Measurements from ENCODE around the gene CNTNAP2.
"Not testable (repeated sequence)": the region's sequence is repeated elsewhere in the genome, so short reads cannot be mapped to it uniquely, and the experiment has no call there.

The CNTNAP2 gene

GRCh38 chr7:147079921-147080420, 963.4 kb downstream of the CNTNAP2 start:
- Histone ChIP-seq H3K4me3 (no peak overlapping the region), H4K20me1 (no peaks in the 10 kb centered on the region), H3K27ac (no peak overlapping the region), H3K36me3 (no peaks in the 10 kb centered on the region), H3K9ac (no peak overlapping the region), H3K27me3 (no peaks in the 10 kb centered on the region), H3K9me3 (replicated peaks in 1 of 11) (no peaks in the 10 kb centered on the region), H3K4me2 (no peak overlapping the region), H3K4me1 (no peaks in the 10 kb centered on the region)
- TF ChIP-seq Cebpa-rat (IDR thresholded peaks at IDR 0.05): no peak

- no peak overlapping the region for H3K4me2 ChIP-seq
- no peaks in the 10 kb centered on the region for H3K27me3 ChIP-seq
- no peak overlapping the region for H3K9ac ChIP-seq
- no peak for TF ChIP-seq Cebpa-rat (IDR thresholded peaks at IDR 0.05)
- no peak overlapping the region for H3K27ac ChIP-seq
- no peaks in the 10 kb centered on the region for H3K4me1 ChIP-seq
- H3K36me3 ChIP-seq: no peaks in the 10 kb centered on the region
- H4K20me1 ChIP-seq: no peaks in the 10 kb centered on the region; a peak in 1 of 22 replicates
- H3K9me3 ChIP-seq (replicated peaks in 1 of 11): no peaks in the 10 kb centered on the region
- H3K4me3 ChIP-seq: no peak overlapping the region
These were observed 964.5 kb downstream of the CNTNAP2 start for GRCh38 chr7:147081117-147081516.

DNA sequence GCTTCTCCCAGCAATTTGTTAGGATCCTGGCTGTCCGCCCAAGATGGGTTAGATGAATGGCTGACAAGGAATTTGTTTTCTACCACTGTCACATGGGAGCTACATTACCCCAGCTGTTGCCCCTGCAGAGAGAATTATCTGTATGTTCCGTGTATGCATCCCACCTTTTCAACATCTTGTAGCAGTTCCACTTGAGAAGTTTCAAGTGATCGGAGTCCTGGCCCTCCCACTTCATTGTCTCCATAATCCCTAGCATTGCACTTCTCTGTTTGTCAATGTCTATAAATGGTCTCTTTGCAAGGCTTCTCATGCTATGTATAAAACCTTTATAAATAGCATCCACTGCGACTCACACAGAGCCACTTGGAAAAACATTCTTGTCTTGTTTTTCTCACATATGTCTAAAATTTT, 972.5 kb downstream of the CNTNAP2 start:
- H3K27me3 ChIP-seq: no peaks in the 10 kb centered on the region
- H3K4me2 ChIP-seq: peak overlapping the region in 6 of 11 experiments; percentile 9 to 41 (median 18); a peak in 6 of 22 replicates
- H4K20me1 ChIP-seq: no peaks in the 10 kb centered on the region; a peak in 1 of 22 replicates
- no peak overlapping the region for H3K9ac ChIP-seq
- TF ChIP-seq Cebpa-rat (IDR thresholded peaks at IDR 0.05): no peak
- peaks cover 5 to 26% (median 18%) of the 10 kb centered on the region in 11 experiments; a peak in 17 of 22 replicates for H3K9me3 ChIP-seq (replicated peaks in 1 of 11)
- H3K36me3 ChIP-seq: no peaks in the 10 kb centered on the region
- no peak overlapping the region for H3K4me3 ChIP-seq
- peaks cover 0 to 25% (median 7%) of the 10 kb centered on the region in 10 experiments; a peak in 8 of 20 replicates for H3K4me1 ChIP-seq
- H3K27ac ChIP-seq: no peak overlapping the region

DNA sequence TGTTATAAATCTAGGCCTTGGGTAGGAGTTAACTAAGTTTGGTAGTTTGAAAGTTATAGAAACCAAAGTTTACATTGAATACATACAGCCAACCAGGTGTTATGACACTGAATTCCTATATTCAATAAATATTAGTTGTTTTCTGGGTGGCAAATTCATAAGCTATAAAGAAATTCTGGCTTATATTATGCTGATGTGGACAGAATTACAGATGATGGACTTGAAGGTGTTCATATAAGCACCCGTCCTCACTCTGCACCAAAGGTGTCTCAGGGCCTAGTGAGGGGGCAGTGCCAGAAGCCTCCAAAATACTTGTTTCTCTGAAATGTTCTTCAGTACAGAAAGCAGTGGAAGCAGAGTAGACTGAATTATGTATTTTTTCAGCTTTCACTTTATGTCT, 973.0 kb downstream of the CNTNAP2 start:
- no peak for TF ChIP-seq Cebpa-rat (IDR thresholded peaks at IDR 0.05)
- H3K36me3 ChIP-seq: no peaks in the 10 kb centered on the region
- H3K4me1 ChIP-seq: peaks cover 0 to 25% (median 7%) of the 10 kb centered on the region in 10 experiments; a peak in 8 of 20 replicates
- peaks cover 5 to 31% (median 23%) of the 10 kb centered on the region in 11 experiments; a peak in 17 of 22 replicates for H3K9me3 ChIP-seq (replicated peaks in 1 of 11)
- no peaks in the 10 kb centered on the region for H3K27me3 ChIP-seq
- H3K9ac ChIP-seq: no peak overlapping the region
- no peak overlapping the region for H3K4me3 ChIP-seq
- no peak overlapping the region for H3K27ac ChIP-seq
- peak overlapping the region in 6 of 11 experiments; percentile 9 to 41 (median 20); a peak in 7 of 22 replicates for H3K4me2 ChIP-seq
- no peaks in the 10 kb centered on the region; a peak in 1 of 22 replicates for H4K20me1 ChIP-seq

GRCh38 chr7:147096629-147097028, 980.0 kb downstream of the CNTNAP2 start:
- peak overlapping the region in 1 of 11 experiments; percentile 61; a peak in 1 of 22 replicates for H3K9ac ChIP-seq
- peaks cover 0 to 30% (median 14%) of the 10 kb centered on the region in 10 experiments; a peak in 14 of 20 replicates for H3K4me1 ChIP-seq
- peaks cover 14 to 54% (median 40%) of the 10 kb centered on the region in 11 experiments; a peak in 19 of 22 replicates for H3K9me3 ChIP-seq (replicated peaks in 1 of 11)
- no peak for TF ChIP-seq Cebpa-rat (IDR thresholded peaks at IDR 0.05)
- H3K27ac ChIP-seq: peak overlapping the region in 2 of 11 experiments; percentile 6 to 76; a peak in 4 of 22 replicates
- peak overlapping the region in 8 of 11 experiments; percentile 21 to 84 (median 53); a peak in 15 of 22 replicates for H3K4me2 ChIP-seq
- no peaks in the 10 kb centered on the region for H3K27me3 ChIP-seq
- no peak overlapping the region for H3K4me3 ChIP-seq
- no peaks in the 10 kb centered on the region for H3K36me3 ChIP-seq
- no peaks in the 10 kb centered on the region for H4K20me1 ChIP-seq

DNA sequence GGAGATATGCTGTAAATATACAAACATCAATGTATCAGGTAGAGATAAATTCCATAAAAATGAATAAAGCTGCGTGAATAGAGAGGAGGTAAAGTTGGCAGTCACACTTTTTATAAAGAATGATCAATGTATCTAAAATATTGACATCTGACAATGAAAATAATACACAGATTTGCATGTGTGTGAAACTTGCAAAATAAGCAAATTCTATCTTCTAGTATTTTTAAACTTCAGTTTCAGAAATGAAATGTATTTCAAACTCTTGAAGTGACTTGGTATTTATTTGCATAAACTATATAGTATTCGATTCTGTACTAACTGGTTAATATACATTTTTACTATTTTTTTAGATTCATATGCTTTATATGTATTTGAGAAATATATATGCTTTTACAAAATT, 986.6 kb downstream of the CNTNAP2 start:
- Histone ChIP-seq H3K4me1 (no peaks in the 10 kb centered on the region), H3K36me3 (no peaks in the 10 kb centered on the region), H3K9ac (no peak overlapping the region), H3K9me3 (replicated peaks in 1 of 11) (peaks cover 8 to 23% (median 18%) of the 10 kb centered on the region in 11 experiments; a peak in 18 of 22 replicates), H3K27ac (no peak overlapping the region), H3K27me3 (no peaks in the 10 kb centered on the region), H3K4me2 (no peak overlapping the region), H4K20me1 (no peaks in the 10 kb centered on the region), H3K4me3 (no peak overlapping the region)
- no peak for TF ChIP-seq Cebpa-rat (IDR thresholded peaks at IDR 0.05)

- no peaks in the 10 kb centered on the region for H4K20me1 ChIP-seq
- H3K4me3 ChIP-seq: no peak overlapping the region
- H3K9me3 ChIP-seq (replicated peaks in 1 of 11): peaks cover under 1 to 20% (median 12%) of the 10 kb centered on the region in 11 experiments; a peak in 18 of 22 replicates
- no peak overlapping the region for H3K4me2 ChIP-seq
- H3K4me1 ChIP-seq: no peaks in the 10 kb centered on the region
- H3K27ac ChIP-seq: no peak overlapping the region
- no peak for TF ChIP-seq Cebpa-rat (IDR thresholded peaks at IDR 0.05)
- no peaks in the 10 kb centered on the region for H3K36me3 ChIP-seq
- H3K9ac ChIP-seq: no peak overlapping the region
- H3K27me3 ChIP-seq: no peaks in the 10 kb centered on the region
These were observed 990.1 kb downstream of the CNTNAP2 start for GRCh38 chr7:147106746-147107145.

DNA sequence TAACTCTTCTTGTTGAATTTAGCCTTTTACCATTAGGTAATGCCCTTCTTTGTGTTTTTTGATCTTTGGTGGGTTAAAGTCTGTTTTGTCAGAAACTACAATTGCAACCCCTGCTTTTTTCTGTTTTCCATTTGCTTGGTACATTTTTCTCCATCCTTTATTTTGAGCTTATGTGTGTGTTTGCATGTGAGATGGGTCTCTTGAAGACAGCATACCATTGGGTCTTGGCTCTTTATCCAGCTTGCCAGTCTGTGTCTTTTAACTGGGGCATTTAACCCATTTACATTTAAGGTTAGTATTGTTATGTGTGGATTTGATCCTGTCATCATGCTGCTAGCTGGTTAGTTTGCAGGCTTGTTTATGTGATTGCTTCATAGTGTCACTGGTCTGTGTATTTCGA, 997.9 kb downstream of the CNTNAP2 start:
- H3K4me3 ChIP-seq, H3K4me2 ChIP-seq, H4K20me1 ChIP-seq, H3K4me1 ChIP-seq, H3K9ac ChIP-seq, H3K36me3 ChIP-seq, H3K27ac ChIP-seq, H3K27me3 ChIP-seq: not testable (repeated sequence)
- peaks cover 50 to 72% (median 61%) of the 10 kb centered on the region in 11 experiments for H3K9me3 ChIP-seq (replicated peaks in 1 of 11)

DNA sequence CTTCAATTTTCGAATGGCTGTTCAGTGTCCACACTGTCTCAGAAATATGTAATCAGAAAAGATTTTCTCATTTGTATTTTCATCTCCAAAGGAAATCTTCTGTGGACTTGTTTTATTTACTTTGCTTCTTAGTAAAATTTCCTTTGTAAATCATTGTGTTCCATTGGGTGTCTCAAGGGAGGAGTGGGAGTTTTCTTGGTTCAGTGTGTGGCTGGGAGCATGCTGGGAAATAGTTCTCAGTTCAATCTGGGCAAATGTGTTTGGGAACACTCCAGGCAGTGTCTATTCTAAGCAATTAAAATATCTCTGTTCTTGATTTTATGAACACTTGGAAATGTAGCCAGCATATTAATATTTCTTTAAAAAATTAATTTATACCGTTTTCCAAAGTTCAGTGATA, 1019.8 kb downstream of the CNTNAP2 start:
- H3K4me1 ChIP-seq: no peaks in the 10 kb centered on the region
- no peak overlapping the region for H3K27ac ChIP-seq
- no peak for TF ChIP-seq Cebpa-rat (IDR thresholded peaks at IDR 0.05)
- H3K4me2 ChIP-seq: no peak overlapping the region
- no peak overlapping the region for H3K9ac ChIP-seq
- H4K20me1 ChIP-seq: no peaks in the 10 kb centered on the region
- H3K4me3 ChIP-seq: no peak overlapping the region
- no peaks in the 10 kb centered on the region for H3K36me3 ChIP-seq
- H3K27me3 ChIP-seq: no peaks in the 10 kb centered on the region
- H3K9me3 ChIP-seq (replicated peaks in 1 of 11): no peaks in the 10 kb centered on the region

DNA sequence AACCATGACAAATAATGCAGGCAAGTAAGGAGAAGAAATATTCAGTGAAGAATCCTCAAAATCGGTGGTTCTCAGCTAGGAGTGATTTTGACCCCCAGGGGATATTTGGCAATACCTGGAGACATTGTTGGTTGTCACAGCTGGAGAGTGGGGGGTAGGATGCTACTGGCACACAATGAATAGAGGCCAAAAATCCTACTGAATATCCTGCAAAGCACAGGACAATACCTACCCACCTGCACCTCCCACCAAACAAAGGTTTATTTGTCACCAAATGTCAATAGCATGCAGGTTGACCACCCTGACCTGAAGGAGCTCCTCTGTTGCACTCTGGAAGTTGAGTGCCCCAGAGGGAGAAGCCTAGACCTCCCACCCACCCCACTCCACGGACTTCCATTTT, 1028.6 kb downstream of the CNTNAP2 start:
- Histone ChIP-seq H3K27ac (no peak overlapping the region), H3K36me3 (no peaks in the 10 kb centered on the region), H3K4me1 (no peaks in the 10 kb centered on the region), H3K9ac (no peak overlapping the region), H4K20me1 (no peaks in the 10 kb centered on the region), H3K27me3 (no peaks in the 10 kb centered on the region), H3K4me2 (no peak overlapping the region), H3K9me3 (replicated peaks in 1 of 11) (peaks cover 0 to 18% (median 10%) of the 10 kb centered on the region in 11 experiments; a peak in 18 of 22 replicates), H3K4me3 (no peak overlapping the region)
- no peak for TF ChIP-seq Cebpa-rat (IDR thresholded peaks at IDR 0.05)

Data from BLaER1 treated with 17β-estradiol and CSF1 and Interleukin-3, amounts not matched to agents 10 nM and 100 nM (cell line).